Measurements from ENCODE around the gene FAM13A.

The FAM13A gene

DNA sequence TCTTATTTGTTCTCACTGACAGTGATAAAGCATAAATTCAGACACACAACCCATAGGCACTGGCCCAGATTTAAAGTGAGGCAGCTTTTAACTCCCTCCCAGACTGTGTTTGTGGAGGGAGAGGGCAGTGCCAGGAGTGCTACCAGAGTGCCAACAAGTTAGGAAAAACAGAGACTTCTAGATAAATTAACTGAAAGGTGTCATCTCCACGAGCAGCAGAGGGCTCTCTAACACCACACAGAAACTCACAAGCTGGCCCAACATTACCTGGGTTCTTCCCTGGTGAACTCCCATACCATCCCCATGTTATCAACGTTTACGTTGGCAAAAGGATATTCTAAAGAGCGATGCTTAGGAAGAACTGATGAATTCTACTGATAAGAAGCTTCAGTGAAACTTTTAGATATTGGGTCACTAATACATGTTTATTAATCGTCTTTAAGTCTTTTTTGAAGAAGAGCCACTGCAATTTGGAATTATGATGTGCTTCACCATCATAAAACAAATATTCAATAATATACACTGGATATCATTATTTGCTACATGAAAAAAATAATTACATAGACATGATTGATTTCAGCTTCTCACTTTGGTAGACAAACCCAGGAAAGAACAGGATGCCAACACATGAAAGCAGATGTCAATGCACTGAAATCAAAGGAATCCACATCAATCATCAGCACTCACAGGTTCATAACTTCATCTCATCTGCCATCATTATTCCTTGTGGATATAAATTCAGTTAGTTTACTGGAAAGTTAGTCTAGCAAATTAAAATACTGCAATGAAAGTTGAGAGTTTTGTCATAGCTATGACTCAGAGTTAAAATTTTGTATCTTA is 238.1 kb downstream of the FAM13A start:
- peak; percentile 81 for TF ChIP-seq CTCF (IDR thresholded peaks at IDR 0.05; ENCODE audit: insufficient read depth, low read depth, low read length, missing control alignments)
- DNase-seq (ENCODE audit: low read depth): peak; percentile 77

GRCh38 chr4:88817740-88818139 is 239.2 kb downstream of the FAM13A start:
- DNase-seq (ENCODE audit: low read depth): no peak
- no peak overlapping the region for H3K4me3 ChIP-seq (ENCODE audit: low read length)
- TF ChIP-seq CTCF (IDR thresholded peaks at IDR 0.05; ENCODE audit: insufficient read depth, low read depth, low read length, missing control alignments): no peak

More for the DNA sequence above, 238.1 kb downstream of the FAM13A start:
- H3K4me3 ChIP-seq (ENCODE audit: low read length): no peak overlapping the region

DNA sequence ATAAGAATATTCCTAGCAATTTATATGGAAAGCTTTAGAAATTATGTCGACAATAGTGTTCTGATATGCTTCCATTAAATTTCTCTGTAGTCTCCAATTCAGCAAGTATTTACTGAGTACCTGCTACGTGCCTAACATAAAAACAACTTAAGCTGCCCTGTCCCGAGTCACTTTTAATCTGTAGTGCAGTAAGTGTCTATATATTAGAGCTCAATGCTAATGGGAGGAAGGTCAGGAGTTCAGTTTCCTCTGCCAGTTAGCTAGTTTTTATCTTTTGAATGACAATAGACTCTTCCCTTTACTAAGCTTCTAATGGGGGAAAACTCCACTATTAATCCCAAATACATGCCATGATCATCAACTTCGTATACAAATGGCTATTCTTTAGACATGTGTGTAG is 240.6 kb downstream of the FAM13A start:
- no peak for TF ChIP-seq CTCF (IDR thresholded peaks at IDR 0.05; ENCODE audit: insufficient read depth, low read depth, low read length, missing control alignments)
- no peak for DNase-seq (ENCODE audit: low read depth)
- no peak overlapping the region for H3K4me3 ChIP-seq (ENCODE audit: low read length)

DNA sequence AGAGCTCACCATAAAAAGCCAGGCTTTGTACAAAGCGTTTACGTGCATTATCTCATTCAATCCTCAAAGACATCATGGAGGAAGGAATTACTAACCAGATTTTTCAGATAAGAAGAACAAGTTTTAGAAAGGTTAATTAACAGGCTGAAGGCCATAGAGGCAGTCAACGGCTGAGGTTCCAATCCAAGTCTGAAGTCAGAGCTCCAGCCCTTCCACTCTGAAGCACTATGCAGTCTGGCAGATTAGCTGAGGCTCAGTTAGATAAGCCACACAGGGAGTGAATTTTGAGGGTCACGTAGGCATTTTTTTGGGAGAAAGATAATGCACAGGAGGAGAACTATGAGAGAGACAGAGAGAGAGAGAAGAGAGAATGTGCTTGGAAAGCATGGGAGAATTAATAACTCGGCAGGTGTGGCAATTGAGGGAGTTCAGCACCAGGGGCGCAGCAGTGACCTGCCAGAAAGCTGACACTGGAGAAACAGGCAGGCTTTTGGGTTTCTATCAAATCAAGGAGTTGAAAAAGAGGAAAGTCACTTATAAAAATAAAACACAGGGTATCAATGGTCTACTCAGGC is 242.9 kb downstream of the FAM13A start:
- no peak overlapping the region for H3K4me3 ChIP-seq (ENCODE audit: low read length)
- DNase-seq (ENCODE audit: low read depth): no peak
- TF ChIP-seq CTCF (IDR thresholded peaks at IDR 0.05; ENCODE audit: insufficient read depth, low read depth, low read length, missing control alignments): peak; percentile 27

DNA sequence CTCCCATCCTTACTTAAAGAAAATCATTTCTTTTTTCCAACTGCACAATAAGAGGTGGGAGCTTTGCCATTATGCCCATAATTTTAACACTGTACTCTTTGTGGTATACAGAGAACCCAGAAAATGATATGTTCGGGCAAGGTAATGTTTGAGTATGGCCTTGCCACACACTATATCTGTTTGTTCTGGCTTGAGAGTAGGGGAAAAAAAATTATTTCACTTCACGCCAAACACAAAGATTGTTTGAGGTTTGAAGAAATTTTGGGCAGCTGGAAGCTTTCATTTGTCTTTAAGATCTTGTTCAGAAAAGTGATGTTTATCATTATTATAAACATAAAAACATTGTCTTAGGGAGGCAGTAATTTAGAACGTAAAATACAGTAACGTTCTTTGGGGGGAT is 244.0 kb downstream of the FAM13A start:
- TF ChIP-seq CTCF (IDR thresholded peaks at IDR 0.05; ENCODE audit: insufficient read depth, low read depth, low read length, missing control alignments): no peak
- no peak for DNase-seq (ENCODE audit: low read depth)
- H3K4me3 ChIP-seq (ENCODE audit: low read length): no peak overlapping the region

- no peak for DNase-seq (ENCODE audit: low read depth)
- H3K4me3 ChIP-seq (ENCODE audit: low read length): no peak overlapping the region
- TF ChIP-seq CTCF (IDR thresholded peaks at IDR 0.05; ENCODE audit: insufficient read depth, low read depth, low read length, missing control alignments): no peak
These were observed 244.6 kb downstream of the FAM13A start for GRCh38 chr4:88812420-88812819.

Data from epithelial cell of esophagus (primary cell).